ENCODE results near the gene TBC1D1.

TBC1D1 gene

GRCh38 chr4:37927434-37927833 lies 36.5 kb downstream of the TBC1D1 start:
- no peak for DNase-seq

- no peak for DNase-seq
Measured at GRCh38 chr4:37928426-37929416, 37.8 kb downstream of the TBC1D1 start.

GRCh38 chr4:37934096-37934495 lies 43.2 kb downstream of the TBC1D1 start:
- DNase-seq, result no peak

- no peak for DNase-seq
Measured at GRCh38 chr4:37934609-37935008, 43.7 kb downstream of the TBC1D1 start.

GRCh38 chr4:37935026-37935425 lies 44.1 kb downstream of the TBC1D1 start:
- DNase-seq, result no peak

GRCh38 chr4:37936889-37937498 lies 46.1 kb downstream of the TBC1D1 start:
- DNase-seq, result peak; percentile 46 to 63

GRCh38 chr4:37938208-37938607 lies 47.3 kb downstream of the TBC1D1 start:
- no peak for DNase-seq

- peak; percentile 75 to 80 for DNase-seq
Measured at GRCh38 chr4:37946503-37947179, 55.8 kb downstream of the TBC1D1 start.

GRCh38 chr4:37948542-37948941 lies 57.7 kb downstream of the TBC1D1 start:
- no peak for DNase-seq

GRCh38 chr4:37949636-37950426 lies 58.9 kb downstream of the TBC1D1 start:
- no peak for DNase-seq

- peak; percentile 59 to 61 for DNase-seq
Measured at GRCh38 chr4:37951461-37952352, 60.8 kb downstream of the TBC1D1 start.

- DNase-seq, result no peak
Measured at GRCh38 chr4:37953156-37953555, 62.3 kb downstream of the TBC1D1 start.

GRCh38 chr4:37953620-37954293 lies 62.9 kb downstream of the TBC1D1 start:
- DNase-seq, result no peak

- no peak for DNase-seq
Measured at GRCh38 chr4:37956941-37957340, 66.1 kb downstream of the TBC1D1 start.

- DNase-seq, result no peak
Measured at GRCh38 chr4:37958932-37959331, 68.0 kb downstream of the TBC1D1 start.

GRCh38 chr4:37960098-37960497 lies 69.2 kb downstream of the TBC1D1 start, which contains the start of gene PTTG2:
TSS of gene PTTG2 (plus strand) at chr4:37960398. CDS start at chr4:37960435, 37 bp downstream.
- DNase-seq, result no peak

- no peak for DNase-seq
Measured at GRCh38 chr4:37960679-37961450, 70.0 kb downstream of the TBC1D1 start.

- DNase-seq, result no peak
Measured at GRCh38 chr4:37964734-37965457, 74.0 kb downstream of the TBC1D1 start.

- DNase-seq, result no peak
Measured at GRCh38 chr4:37966044-37966443, 75.2 kb downstream of the TBC1D1 start.
